ENCODE measurements around the gene MAN2A2. TPM values are rescaled to one million over a fixed set of nuclear protein-coding genes. Genes with fewer than 3 reads are reported as not detected.

The MAN2A2 gene
- total and polyA plus RNA-seq, 9 of the 15 experiments (the other 6 are each of a cell fraction or from before 2014, with no cell fraction given), result 7.3 to 151 (median 43.4) TPM

DNA sequence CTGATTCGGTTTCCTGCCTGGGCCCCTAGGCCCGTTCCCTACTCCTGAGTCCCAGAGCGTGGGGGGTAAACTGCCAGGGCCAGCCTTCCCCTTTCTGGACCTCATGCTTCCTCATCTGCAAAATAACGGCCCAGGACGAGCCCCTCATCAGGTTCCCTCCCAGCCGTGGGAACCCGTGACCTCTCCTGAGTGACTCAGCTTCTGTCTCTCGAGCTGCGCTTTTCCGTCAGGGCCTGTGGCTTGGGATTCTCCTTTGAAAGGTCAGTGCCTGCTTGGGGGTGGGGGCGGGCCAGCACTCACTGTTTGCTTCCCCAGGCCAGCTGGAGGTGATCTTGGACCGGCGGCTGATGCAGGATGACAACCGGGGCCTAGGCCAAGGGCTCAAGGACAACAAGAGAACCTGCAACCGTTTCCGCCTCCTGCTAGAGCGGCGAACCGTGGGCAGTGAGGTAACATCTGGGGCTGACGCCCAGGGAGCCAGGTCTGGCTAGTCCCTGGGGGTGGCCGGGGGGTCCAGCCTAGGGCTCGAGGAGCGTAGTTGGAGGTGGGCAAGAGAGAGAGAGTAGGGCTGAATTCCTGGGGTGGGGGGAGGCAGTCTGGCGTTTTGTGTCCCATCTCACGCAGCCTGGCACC lies 12.8 kb downstream of the MAN2A2 start (continued):
- TF ChIP-seq ZFP30 (CRISPR knock-in tag; IDR thresholded peaks at IDR 0.05; ENCODE audit: borderline replicate concordance), result no peak
- no peak for TF ChIP-seq ATF1 (CRISPR knock-in tag; IDR thresholded peaks at IDR 0.05)
- peak; percentile 37; the same call in 1 of the 2 replicates for TF ChIP-seq ATF1 (tag; IDR thresholded peaks at IDR 0.05)
- TF ChIP-seq ZNF408 (CRISPR knock-in tag; IDR thresholded peaks at IDR 0.05; ENCODE audit: low read depth), result no peak
- TF ChIP-seq ZBTB17 (CRISPR knock-in tag; IDR thresholded peaks at IDR 0.05), result no peak
- peak in 1 of 2 experiments; percentile 90; a peak in 2 of 4 replicates for TF ChIP-seq TEAD1 (CRISPR knock-in tag; IDR thresholded peaks at IDR 0.05)
- no peak for TF ChIP-seq KLF13 (tag; IDR thresholded peaks at IDR 0.05; ENCODE audit: borderline replicate concordance, low read depth)
- TF ChIP-seq RBM25 (IDR thresholded peaks at IDR 0.05; ENCODE audit: low read depth, low read length, severe bottlenecking), result no peak
- TF ChIP-seq SUPT5H (IDR thresholded peaks at IDR 0.05), result no peak
- TF ChIP-seq BRCA1 (IDR thresholded peaks at IDR 0.05), result no peak
- TF ChIP-seq BRCA1 (CRISPR knock-in tag; IDR thresholded peaks at IDR 0.05), result no peak
- TF ChIP-seq MTF1 (CRISPR knock-in tag; IDR thresholded peaks at IDR 0.05; ENCODE audit: borderline replicate concordance), result no peak
- no peak for TF ChIP-seq SAFB2 (IDR thresholded peaks at IDR 0.05; ENCODE audit: borderline replicate concordance, low read depth, low read length, severe bottlenecking)
- no peak for TF ChIP-seq BMI1 (IDR thresholded peaks at IDR 0.05; ENCODE audit: low read length)
- TF ChIP-seq, protein P1, sequence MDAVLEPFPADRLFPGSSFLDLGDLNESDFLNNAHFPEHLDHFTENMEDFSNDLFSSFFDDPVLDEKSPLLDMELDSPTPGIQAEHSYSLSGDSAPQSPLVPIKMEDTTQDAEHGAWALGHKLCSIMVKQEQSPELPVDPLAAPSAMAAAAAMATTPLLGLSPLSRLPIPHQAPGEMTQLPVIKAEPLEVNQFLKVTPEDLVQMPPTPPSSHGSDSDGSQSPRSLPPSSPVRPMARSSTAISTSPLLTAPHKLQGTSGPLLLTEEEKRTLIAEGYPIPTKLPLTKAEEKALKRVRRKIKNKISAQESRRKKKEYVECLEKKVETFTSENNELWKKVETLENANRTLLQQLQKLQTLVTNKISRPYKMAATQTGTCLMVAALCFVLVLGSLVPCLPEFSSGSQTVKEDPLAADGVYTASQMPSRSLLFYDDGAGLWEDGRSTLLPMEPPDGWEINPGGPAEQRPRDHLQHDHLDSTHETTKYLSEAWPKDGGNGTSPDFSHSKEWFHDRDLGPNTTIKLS (IDR thresholded peaks at IDR 0.05; ENCODE audit: borderline replicate concordance, low read depth), result no peak
- TF ChIP-seq, protein P2, sequence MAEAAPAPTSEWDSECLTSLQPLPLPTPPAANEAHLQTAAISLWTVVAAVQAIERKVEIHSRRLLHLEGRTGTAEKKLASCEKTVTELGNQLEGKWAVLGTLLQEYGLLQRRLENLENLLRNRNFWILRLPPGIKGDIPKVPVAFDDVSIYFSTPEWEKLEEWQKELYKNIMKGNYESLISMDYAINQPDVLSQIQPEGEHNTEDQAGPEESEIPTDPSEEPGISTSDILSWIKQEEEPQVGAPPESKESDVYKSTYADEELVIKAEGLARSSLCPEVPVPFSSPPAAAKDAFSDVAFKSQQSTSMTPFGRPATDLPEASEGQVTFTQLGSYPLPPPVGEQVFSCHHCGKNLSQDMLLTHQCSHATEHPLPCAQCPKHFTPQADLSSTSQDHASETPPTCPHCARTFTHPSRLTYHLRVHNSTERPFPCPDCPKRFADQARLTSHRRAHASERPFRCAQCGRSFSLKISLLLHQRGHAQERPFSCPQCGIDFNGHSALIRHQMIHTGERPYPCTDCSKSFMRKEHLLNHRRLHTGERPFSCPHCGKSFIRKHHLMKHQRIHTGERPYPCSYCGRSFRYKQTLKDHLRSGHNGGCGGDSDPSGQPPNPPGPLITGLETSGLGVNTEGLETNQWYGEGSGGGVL (CRISPR knock-in tag; IDR thresholded peaks at IDR 0.05), result no peak
- TF ChIP-seq RBM39 (optimal IDR thresholded peaks at IDR 0.05; ENCODE audit: low read depth, low read length), result no peak
- TF ChIP-seq TAF7 (tag; IDR thresholded peaks at IDR 0.05), result no peak
- TF ChIP-seq MAFK (IDR thresholded peaks at IDR 0.05; ENCODE audit: low read length), result peak; percentile 62; the same call in 1 of the 2 replicates
- no peak for TF ChIP-seq E2F3 (CRISPR knock-in tag; IDR thresholded peaks at IDR 0.05)
- TF ChIP-seq DNMT1 (IDR thresholded peaks at IDR 0.05), result no peak
- TF ChIP-seq, protein P3, sequence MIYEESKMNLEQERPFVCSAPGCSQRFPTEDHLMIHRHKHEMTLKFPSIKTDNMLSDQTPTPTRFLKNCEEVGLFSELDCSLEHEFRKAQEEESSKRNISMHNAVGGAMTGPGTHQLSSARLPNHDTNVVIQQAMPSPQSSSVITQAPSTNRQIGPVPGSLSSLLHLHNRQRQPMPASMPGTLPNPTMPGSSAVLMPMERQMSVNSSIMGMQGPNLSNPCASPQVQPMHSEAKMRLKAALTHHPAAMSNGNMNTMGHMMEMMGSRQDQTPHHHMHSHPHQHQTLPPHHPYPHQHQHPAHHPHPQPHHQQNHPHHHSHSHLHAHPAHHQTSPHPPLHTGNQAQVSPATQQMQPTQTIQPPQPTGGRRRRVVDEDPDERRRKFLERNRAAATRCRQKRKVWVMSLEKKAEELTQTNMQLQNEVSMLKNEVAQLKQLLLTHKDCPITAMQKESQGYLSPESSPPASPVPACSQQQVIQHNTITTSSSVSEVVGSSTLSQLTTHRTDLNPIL (CRISPR knock-in tag; IDR thresholded peaks at IDR 0.05), result no peak
- TF ChIP-seq SMAD3 (CRISPR knock-in tag; conservative IDR thresholded peaks at IDR 0.05), result no peak
- TF ChIP-seq SMARCC2 (IDR thresholded peaks at IDR 0.05; ENCODE audit: low read depth), result no peak; the same call in 1 of the 2 replicates
- TF ChIP-seq ATF7 (IDR thresholded peaks at IDR 0.05), result peak; percentile 54; the same call in 1 of the 2 replicates
- TF ChIP-seq CREBBP (IDR thresholded peaks at IDR 0.05; ENCODE audit: low read depth, low read length), result no peak
- TF ChIP-seq, protein P4, sequence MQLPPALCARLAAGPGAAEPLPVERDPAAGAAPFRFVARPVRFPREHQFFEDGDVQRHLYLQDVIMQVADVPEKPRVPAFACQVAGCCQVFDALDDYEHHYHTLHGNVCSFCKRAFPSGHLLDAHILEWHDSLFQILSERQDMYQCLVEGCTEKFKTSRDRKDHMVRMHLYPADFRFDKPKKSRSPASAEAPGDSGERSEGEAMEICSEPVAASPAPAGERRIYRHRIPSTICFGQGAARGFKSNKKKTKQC (CRISPR knock-in tag; IDR thresholded peaks at IDR 0.05), result no peak
